ENCODE measurements around the gene KCNJ11.
A peak's percentile ranks its signal among the peaks of the same experiment; 100 is the strongest.

Gene KCNJ11

DNA sequence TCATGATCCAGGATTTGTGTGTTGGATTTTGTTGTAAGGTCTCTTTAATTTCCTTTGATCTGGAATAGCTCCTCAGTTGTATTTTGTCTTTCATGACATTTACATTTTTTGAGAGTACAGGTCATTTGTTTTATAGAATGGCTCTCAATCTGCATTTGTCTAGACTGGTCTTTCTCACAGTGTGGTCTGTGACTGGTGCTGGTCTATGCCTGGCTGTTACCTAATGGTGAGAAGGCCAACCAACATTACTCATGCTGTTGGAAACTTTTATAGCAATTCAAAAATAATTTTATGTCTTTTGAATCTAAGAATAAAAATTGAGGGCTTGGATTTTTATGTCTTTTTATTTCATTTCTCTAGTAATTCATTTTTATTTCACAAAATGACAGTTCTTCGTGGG, 40.8 kb downstream of the KCNJ11 start:
- H3K27ac Mint-ChIP-seq, result no peak overlapping the region

DNA sequence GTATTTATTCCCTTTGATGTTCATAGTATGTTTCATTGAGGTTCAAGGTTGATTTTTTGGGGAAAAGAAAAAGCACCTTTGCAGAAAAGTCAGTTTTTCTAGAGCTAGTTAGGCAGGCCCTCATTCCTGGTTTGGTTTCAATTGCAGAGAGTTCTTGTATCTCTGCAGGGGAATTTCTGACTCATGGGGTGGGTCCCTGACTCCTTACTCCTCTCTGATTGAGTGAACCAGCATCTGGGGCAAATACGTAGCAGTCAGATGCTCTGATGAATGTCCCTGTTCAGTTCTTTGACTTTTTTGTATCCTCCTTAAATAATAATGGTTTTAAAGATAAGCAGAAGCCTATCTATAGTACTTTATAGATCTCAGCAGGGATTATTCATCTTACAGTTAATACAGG, 44.6 kb downstream of the KCNJ11 start:
- Mint-ChIP-seq H3K9me3 (no peaks in the 10 kb centered on the region), H3K27ac (no peak overlapping the region), H3K36me3 (no peaks in the 10 kb centered on the region), H3K27me3 (no peaks in the 10 kb centered on the region), H3K4me1 (peaks cover 0 to 9% of the 10 kb centered on the region in 2 donors), H3K4me3 (no peak overlapping the region)
- no peak for DNase-seq
- peak; percentile 52 to 86 for ATAC-seq (replicated peaks)

More for the DNA sequence above, 40.8 kb downstream of the KCNJ11 start:
- ATAC-seq (replicated peaks) (no peak), DNase-seq (no peak)
- Mint-ChIP-seq H3K27me3 (peaks cover 7 to 9% of the 10 kb centered on the region in 2 donors), H3K4me1 (peaks cover 5 to 23% of the 10 kb centered on the region in 2 donors), H3K9me3 (no peaks in the 10 kb centered on the region), H3K4me3 (no peak overlapping the region), H3K36me3 (no peaks in the 10 kb centered on the region)

DNA sequence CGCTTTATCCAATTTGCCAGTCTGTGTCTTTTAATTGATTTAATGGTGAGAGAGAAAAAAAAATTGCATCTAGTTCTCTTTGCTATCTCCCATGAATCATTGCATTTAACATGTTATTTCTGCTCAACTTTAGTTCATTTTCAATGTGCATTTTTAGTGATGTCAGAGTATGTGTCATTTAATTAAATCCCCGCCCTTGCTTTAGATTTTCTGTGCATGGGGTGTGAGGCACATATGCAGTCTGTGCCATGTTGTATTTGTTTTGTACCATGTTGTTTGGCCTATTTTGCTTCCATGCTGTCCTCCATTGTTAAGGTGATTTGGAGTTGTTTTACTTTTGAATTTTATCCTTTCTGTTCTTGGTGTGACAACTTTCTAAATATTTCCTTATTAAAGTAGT, 45.2 kb downstream of the KCNJ11 start:
- H3K36me3 Mint-ChIP-seq, result no peaks in the 10 kb centered on the region
- ATAC-seq (replicated peaks) (no peak), DNase-seq (no peak)
- peaks cover 0 to 9% of the 10 kb centered on the region in 2 donors for H3K4me1 Mint-ChIP-seq
- no peaks in the 10 kb centered on the region for H3K27me3 Mint-ChIP-seq
- no peak overlapping the region for H3K4me3 Mint-ChIP-seq
- no peak overlapping the region for H3K27ac Mint-ChIP-seq
- H3K9me3 Mint-ChIP-seq, result no peaks in the 10 kb centered on the region
